HG03571 (cell line): ENCODE data around the gene CCDC24.
A peak's percentile ranks its signal among the peaks of the same experiment; 100 is the strongest.

Experiments
- ATAC-seq: cut with Tn5 transposase; IDR thresholded peaks from one replicate; pipeline ENCODE4 v1.9.1; 2021; ENCODE audit not compliant: unreplicated experiment

CCDC24 gene

GRCh38 chr1:44021581-44022321 lies 30.4 kb downstream of the CCDC24 start:
- no peak for ATAC-seq

GRCh38 chr1:44024031-44024902 lies 32.9 kb downstream of the CCDC24 start:
- ATAC-seq = no peak

GRCh38 chr1:44024903-44025525 lies 33.6 kb downstream of the CCDC24 start:
- ATAC-seq = no peak

GRCh38 chr1:44025816-44026215 lies 34.4 kb downstream of the CCDC24 start:
- no peak for ATAC-seq

- no peak for ATAC-seq
These were observed 35.9 kb downstream of the CCDC24 start for GRCh38 chr1:44027320-44027719.

- peak; percentile 14 for ATAC-seq
These were observed 38.0 kb downstream of the CCDC24 start for GRCh38 chr1:44029260-44029910.

- peak; percentile 67 for ATAC-seq
These were observed 38.7 kb downstream of the CCDC24 start for GRCh38 chr1:44029911-44030604.

- peak; percentile 11 for ATAC-seq
These were observed 39.3 kb downstream of the CCDC24 start for GRCh38 chr1:44030605-44031251.

- no peak for ATAC-seq
These were observed 40.1 kb downstream of the CCDC24 start, which contains the start of gene SLC6A9 for GRCh38 chr1:44031252-44032169. Gene SLC6A9, minus strand, starts transcription at chr1:44031462. Its CDS starts 7,185 bp downstream, at chr1:44024277.

- no peak for ATAC-seq
These were observed 40.9 kb downstream of the CCDC24 start for GRCh38 chr1:44032170-44032790.

- ATAC-seq = no peak
These were observed 41.7 kb downstream of the CCDC24 start for GRCh38 chr1:44033041-44033575.

GRCh38 chr1:44033756-44034155 lies 42.4 kb downstream of the CCDC24 start:
- ATAC-seq = no peak

GRCh38 chr1:44034423-44034822 lies 43.0 kb downstream of the CCDC24 start:
- ATAC-seq = no peak

- ATAC-seq = no peak
These were observed 43.7 kb downstream of the CCDC24 start for GRCh38 chr1:44034976-44035716.

- ATAC-seq = no peak
These were observed 44.5 kb downstream of the CCDC24 start for GRCh38 chr1:44035726-44036408.

GRCh38 chr1:44036409-44037139 lies 45.2 kb downstream of the CCDC24 start:
- ATAC-seq = no peak
